Activated T-helper 1 cell treated with anti-CD3 and anti-CD28 coated beads, Interleukin-12 subunit alpha, Interleukin-12 subunit beta, Interleukin-2, Interleukin-4 antibody, amounts not matched to agents 30 ng/mL and 10 ng/mL and 1 ng/mL, durations not matched to agents 14 hours and 24 hours and 36 hours (primary cell): ENCODE measurements around the gene RPL41. TPM values are rescaled to one million over a fixed set of nuclear protein-coding genes. Genes with fewer than 3 reads are reported as not detected.
A peak's percentile ranks its signal among the peaks of the same experiment; 100 is the strongest.
"Not testable (repeated sequence)": the region's sequence is repeated elsewhere in the genome, so short reads cannot be mapped to it uniquely, and the experiment has no call there.

Source experiments
- DNase-seq: peaks from one replicate; pipeline ENCODE4 v3.0.0; 2021; ENCODE audit warnings: low spot score
- H3K27ac Mint-ChIP-seq: one replicate; pipeline ENCODE4 v1.8.0; 2021; ENCODE audit warnings: mild to moderate bottlenecking, mixed read lengths
- H3K27me3 Mint-ChIP-seq: one replicate; pipeline ENCODE4 v1.8.0; 2022; ENCODE audit warnings: mild to moderate bottlenecking, moderate library complexity, mixed read lengths; ENCODE audit not compliant: insufficient read depth
- H3K36me3 Mint-ChIP-seq: one replicate; pipeline ENCODE4 v1.8.0; 2021; ENCODE audit warnings: low read depth, mixed read lengths
- H3K4me1 Mint-ChIP-seq: one replicate; pipeline ENCODE4 v1.8.0; 2021; ENCODE audit warnings: low read depth, mixed read lengths
- H3K4me3 Mint-ChIP-seq: one replicate; pipeline ENCODE4 v1.8.0; 2021; ENCODE audit warnings: mild to moderate bottlenecking, moderate library complexity, mixed read lengths
- H3K9me3 Mint-ChIP-seq: one replicate; pipeline ENCODE4 v1.8.0; 2021; ENCODE audit warnings: mixed read lengths
- intact Hi-C: fragments of 100-400 bp; cut with micrococcal nuclease; formaldehyde crosslinking; loops from one replicate; pipeline ENCODE4 v1.15.1; 2024
- total RNA-seq: library from RNA; stranded (reverse); gene quantifications from 2 replicates; pipeline ENCODE4 v1.2.3, GENCODE V29; 2022

Gene RPL41
- total RNA-seq, 1 donor from 2014 or later = 3,676 TPM

- peaks cover 49% of the 10 kb centered on the region for H3K4me1 Mint-ChIP-seq
- H3K27ac Mint-ChIP-seq = peak overlapping the region; percentile 89
- peak overlapping the region; percentile 98 for H3K4me3 Mint-ChIP-seq
- peaks cover 44% of the 10 kb centered on the region for H3K36me3 Mint-ChIP-seq
- no peaks in the 10 kb centered on the region for H3K9me3 Mint-ChIP-seq
- H3K27me3 Mint-ChIP-seq = no peaks in the 10 kb centered on the region
- peak; percentile 16 for DNase-seq
- intact Hi-C loops = loop anchor here (1.0 kb wide), 14 partner anchors 11 to 583 kb away; partner anchors contain the start of genes DNAJC14, MYL6B, PTGES3 and RPL41
These were observed 11.4 kb upstream of the RPL41 start for GRCh38 chr12:56104815-56105608.

GRCh38 chr12:56105609-56105902 lies 10.9 kb upstream of the RPL41 start:
- peak overlapping the region; percentile 89 for H3K27ac Mint-ChIP-seq
- H3K27me3 Mint-ChIP-seq = no peaks in the 10 kb centered on the region
- H3K9me3 Mint-ChIP-seq = no peaks in the 10 kb centered on the region
- peak overlapping the region; percentile 98 for H3K4me3 Mint-ChIP-seq
- no peak for DNase-seq
- peaks cover 49% of the 10 kb centered on the region for H3K4me1 Mint-ChIP-seq
- intact Hi-C loops = no loop called here
- peaks cover 49% of the 10 kb centered on the region for H3K36me3 Mint-ChIP-seq

DNA sequence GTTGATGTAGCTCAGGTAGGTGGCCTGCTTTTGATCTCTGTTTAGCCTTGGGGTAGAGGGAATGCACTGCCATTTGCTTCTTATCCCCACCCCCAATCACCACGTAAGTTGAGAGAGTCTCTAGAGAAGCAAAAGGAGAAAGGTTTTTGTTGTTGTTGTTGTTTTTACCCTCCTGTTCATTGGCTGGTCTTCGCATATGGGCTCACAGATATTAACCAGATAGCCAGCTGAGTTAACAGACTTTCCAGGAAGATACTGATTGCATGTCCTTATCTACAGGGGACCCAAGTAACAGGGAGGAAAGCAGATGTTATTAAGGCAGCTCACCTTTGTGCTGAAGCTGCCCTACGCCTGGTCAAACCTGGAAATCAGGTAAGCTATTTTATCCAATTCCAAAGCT lies 9.2 kb upstream of the RPL41 start:
- Mint-ChIP-seq H3K27ac (peak overlapping the region; percentile 68), H3K4me3 (peak overlapping the region; percentile 74), H3K9me3 (no peaks in the 10 kb centered on the region), H3K36me3 (peaks cover 62% of the 10 kb centered on the region), H3K27me3 (no peaks in the 10 kb centered on the region), H3K4me1 (peaks cover 39% of the 10 kb centered on the region)
- no peak for DNase-seq
- intact Hi-C loops = no loop called here

- intact Hi-C loops = no loop called here
- Mint-ChIP-seq H3K36me3 (peaks cover 74% of the 10 kb centered on the region), H3K27ac (no peak overlapping the region), H3K4me1 (peaks cover 21% of the 10 kb centered on the region), H3K4me3 (no peak overlapping the region), H3K27me3 (no peaks in the 10 kb centered on the region), H3K9me3 (no peaks in the 10 kb centered on the region)
- no peak for DNase-seq
These were observed 5.9 kb upstream of the RPL41 start for GRCh38 chr12:56110571-56110970.

- Mint-ChIP-seq H3K36me3 (peaks cover 62% of the 10 kb centered on the region), H3K27me3 (no peaks in the 10 kb centered on the region), H3K4me3 (peak overlapping the region; percentile 13), H3K27ac (peak overlapping the region; percentile 41), H3K4me1 (peaks cover 18% of the 10 kb centered on the region), H3K9me3 (no peaks in the 10 kb centered on the region)
- intact Hi-C loops = no loop called here
- no peak for DNase-seq
These were observed 2.3 kb upstream of the RPL41 start for GRCh38 chr12:56114084-56114483.

DNA sequence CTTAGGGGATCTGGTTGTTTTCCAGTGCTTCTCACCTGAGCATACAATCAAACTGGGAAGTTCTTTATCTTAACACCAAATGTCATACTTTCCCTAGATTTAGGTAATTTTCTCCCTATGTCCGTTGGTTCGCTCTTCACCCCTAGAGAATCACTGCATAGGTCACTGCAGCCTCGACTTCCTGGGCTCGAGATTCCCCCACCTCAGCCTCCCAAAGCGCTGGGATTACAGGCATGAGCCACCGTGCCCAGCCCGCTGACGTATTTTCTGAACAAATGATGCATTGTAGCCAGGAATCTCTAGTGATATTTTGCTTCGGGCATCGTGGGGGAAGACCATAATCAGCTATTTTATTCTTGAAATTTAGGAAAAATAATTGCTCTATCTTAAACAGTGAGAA lies 1.1 kb upstream of the RPL41 start:
- DNase-seq = no peak
- Mint-ChIP-seq H3K4me3 (peak overlapping the region; percentile 91), H3K27ac (peak overlapping the region; percentile 99), H3K9me3 (no peaks in the 10 kb centered on the region), H3K27me3 (no peaks in the 10 kb centered on the region), H3K36me3 (peaks cover 52% of the 10 kb centered on the region), H3K4me1 (peaks cover 31% of the 10 kb centered on the region)
- intact Hi-C loops = loop anchor here (5.0 kb wide), 6 partner anchors 247 to 1133 kb away; partner anchors contain the start of genes APOF, ATP5F1B, NEMP1 and ORMDL2

- H3K27ac Mint-ChIP-seq = peak overlapping the region; percentile 99
- H3K4me1 Mint-ChIP-seq = peaks cover 31% of the 10 kb centered on the region
- peak overlapping the region; percentile 91 for H3K4me3 Mint-ChIP-seq
- intact Hi-C loops = loop anchor here (5.0 kb wide), 6 partner anchors 245 to 1135 kb away; partner anchors contain the start of genes APOF, ATP5F1B, NEMP1 and ORMDL2
- H3K36me3 Mint-ChIP-seq = peaks cover 48% of the 10 kb centered on the region
- DNase-seq, H3K27me3 Mint-ChIP-seq, H3K9me3 Mint-ChIP-seq: not testable (repeated sequence)
These were observed 761 bp downstream of the RPL41 start for GRCh38 chr12:56117082-56117706.

GRCh38 chr12:56117778-56118687 lies 1.6 kb downstream of the RPL41 start, which contains the start of gene ZC3H10:
Gene ZC3H10 (plus strand): TSS chr12:56118266. CDS start chr12:56120563, 2,297 bp downstream.
- peaks cover 31% of the 10 kb centered on the region for H3K4me1 Mint-ChIP-seq
- peaks cover 40% of the 10 kb centered on the region for H3K36me3 Mint-ChIP-seq
- peak within 1 kb of the TSS; percentile 99 for H3K27ac Mint-ChIP-seq
- DNase-seq = peak; percentile 98
- H3K9me3 Mint-ChIP-seq = no peaks in the 10 kb centered on the region
- peak within 1 kb of the TSS; percentile 91 for H3K4me3 Mint-ChIP-seq
- intact Hi-C loops = loop anchor here (1.0 to 5.0 kb wide), 18 partner anchors 8 to 1635 kb away; partner anchors contain the start of genes APOF, ATP5F1B, CDK4 and COQ10A
- H3K27me3 Mint-ChIP-seq = no peaks in the 10 kb centered on the region

DNA sequence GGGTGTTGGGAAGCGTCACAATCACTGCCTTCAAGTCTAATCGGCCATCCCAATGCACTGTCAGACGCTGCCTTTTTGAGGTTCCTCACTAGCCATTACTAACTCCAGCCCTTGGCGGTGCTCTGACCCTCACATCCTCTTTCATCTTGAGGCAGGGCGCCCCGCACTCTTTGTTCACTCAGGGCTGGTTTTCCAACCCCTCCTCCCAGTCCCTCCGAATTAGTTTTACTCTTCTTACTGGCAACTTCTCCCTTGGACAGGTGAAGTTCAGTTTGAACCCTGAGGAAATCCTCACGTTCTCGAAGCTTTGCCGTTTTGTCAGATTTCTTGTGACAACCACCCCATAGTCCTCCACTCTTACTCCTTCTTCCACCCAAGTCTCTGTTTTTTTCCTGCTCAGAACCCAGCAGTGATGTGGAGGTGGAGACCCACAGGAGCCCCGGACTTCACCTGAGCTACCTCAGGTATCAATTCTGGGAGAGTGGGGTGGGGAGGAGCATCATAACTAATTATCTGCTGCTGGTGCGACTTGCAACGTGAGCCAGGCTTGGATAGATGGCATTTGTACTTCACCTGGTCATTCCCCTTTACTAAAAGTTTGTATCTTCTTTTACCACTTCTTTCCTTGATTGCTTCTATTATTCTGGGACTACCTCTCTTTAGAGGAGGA lies 2.4 kb downstream of the RPL41 start:
- H3K27ac Mint-ChIP-seq = peak overlapping the region; percentile 82
- DNase-seq = no peak
- no peaks in the 10 kb centered on the region for H3K9me3 Mint-ChIP-seq
- H3K27me3 Mint-ChIP-seq = no peaks in the 10 kb centered on the region
- H3K4me1 Mint-ChIP-seq = peaks cover 34% of the 10 kb centered on the region
- intact Hi-C loops = loop anchor here (1.0 to 5.0 kb wide), 23 partner anchors 7 to 1634 kb away; partner anchors contain the start of genes ANKRD52, APOF, ATP5F1B and CDK4
- peaks cover 32% of the 10 kb centered on the region for H3K36me3 Mint-ChIP-seq
- peak overlapping the region; percentile 91 for H3K4me3 Mint-ChIP-seq

GRCh38 chr12:56119361-56119796 lies 2.9 kb downstream of the RPL41 start:
- peak overlapping the region; percentile 82 for H3K27ac Mint-ChIP-seq
- DNase-seq = peak; percentile 44
- H3K9me3 Mint-ChIP-seq = no peaks in the 10 kb centered on the region
- no peaks in the 10 kb centered on the region for H3K27me3 Mint-ChIP-seq
- peak overlapping the region; percentile 91 for H3K4me3 Mint-ChIP-seq
- intact Hi-C loops = loop anchor here (1.0 to 5.0 kb wide), 15 partner anchors 70 to 1633 kb away; partner anchors contain the start of genes ANKRD52, APOF, ATP5F1B and CDK4
- peaks cover 27% of the 10 kb centered on the region for H3K36me3 Mint-ChIP-seq
- H3K4me1 Mint-ChIP-seq = peaks cover 40% of the 10 kb centered on the region

- no peak overlapping the region for H3K4me3 Mint-ChIP-seq
- no peaks in the 10 kb centered on the region for H3K27me3 Mint-ChIP-seq
- H3K4me1 Mint-ChIP-seq = peaks cover 40% of the 10 kb centered on the region
- H3K27ac Mint-ChIP-seq = no peak overlapping the region
- intact Hi-C loops = no loop called here
- no peaks in the 10 kb centered on the region for H3K9me3 Mint-ChIP-seq
- peaks cover 27% of the 10 kb centered on the region for H3K36me3 Mint-ChIP-seq
- DNase-seq = no peak
These were observed 3.9 kb downstream of the RPL41 start for GRCh38 chr12:56120158-56120846.
